Esophagus muscularis mucosa (tissue), 4 donors: ENCODE results near the gene IL18RAP. TPM values are rescaled to one million over a fixed set of nuclear protein-coding genes. Genes with fewer than 3 reads are reported as not detected.

Source experiments
- DNase-seq: peaks from one replicate; pipeline ENCODE4 v3.0.0-alpha.2; 2017; ENCODE audit errors: extremely low spot score
- H3K27ac ChIP-seq, 4 donors: fragments of 200-600 bp; sonication (generic); replicated peaks in 1 of 4; 1 replicate in 3 of 4; 2 replicates in 1 of 4; pipeline ENCODE4 v1.5.1; 2016 to 2019; ENCODE audit warnings: mild to moderate bottlenecking in 1 of 4
- H3K27me3 ChIP-seq, 4 donors: fragments of 200-600 bp; sonication (generic); one replicate each; pipeline versions ENCODE4 v1.5.1 to v1.6.0; 2016 to 2019
- H3K36me3 ChIP-seq, 4 donors: fragments of 200-600 bp; sonication (generic); one replicate each; pipeline ENCODE4 v1.5.1; 2016 to 2019
- H3K4me1 ChIP-seq, 4 donors: fragments of 200-600 bp; sonication (generic); one replicate each; pipeline ENCODE4 v1.5.1; 2016 to 2019
- H3K4me3 ChIP-seq, 4 donors: fragments of 200-600 bp; sonication (generic); 1 replicate in 2 of 4; 2 replicates in 2 of 4; pipeline ENCODE4 v1.5.1; 2016 to 2019; ENCODE audit warnings: mild to moderate bottlenecking in 4 of 4, moderate library complexity in 1 of 4
- H3K9me3 ChIP-seq, 4 donors: fragments of 200-600 bp; sonication (generic); 1 replicate in 3 of 4; 2 replicates in 1 of 4; pipeline ENCODE4 v1.5.1; 2016 to 2019
- EP300 ChIP-seq: sonication (generic); formaldehyde crosslinking; IDR thresholded peaks from one replicate; pipeline ENCODE4 v1.6.1; 2017; ENCODE audit warnings: antibody characterized with exemption
- POLR2A ChIP-seq: fragments of 450-650 bp; IDR thresholded peaks from one replicate; pipeline ENCODE4 v1.6.1; 2017; ENCODE audit warnings: antibody characterized with exemption, moderate library complexity, mild to moderate bottlenecking, low read depth
- POLR2AphosphoS5 ChIP-seq, 2 donors: sonication (generic); formaldehyde crosslinking; IDR thresholded peaks; one replicate each; pipeline ENCODE4 v1.6.1; 2017; ENCODE audit warnings: antibody characterized with exemption in 2 of 2
- WGBS: methylation state at CpG from one replicate; pipeline ENCODE4 v1.1.5; 2018; 5-methylcytosine and 5-hydroxymethylcytosine counted together
- intact Hi-C: fragments of 100-400 bp; cut with DNase I; formaldehyde crosslinking; loops from one replicate; pipeline ENCODE4 v1.15.1; 2023
- total RNA-seq, 4 donors: library from RNA; depleted of rRNA; stranded (reverse); fragments of >200 nt; gene quantifications; one replicate each; pipeline versions ENCODE4 v1.1.0 to v1.2.1, GENCODE V29; 2016
- TF ChIP-seq, protein P1 (sequence below), 3 experiments: fragments of 200-600 bp in 2 of 3; fragments of 450-650 bp in 1 of 3; sonication (generic) in 2 of 3; IDR thresholded peaks; one replicate each; pipeline ENCODE4 v1.5.1; 2017 to 2019; ENCODE audit warnings: antibody characterized with exemption in 3 of 3, mild to moderate bottlenecking in 2 of 3, moderate library complexity in 1 of 3

The IL18RAP gene
- total RNA-seq, 4 donors from 2014 or later, result 0.42 to 11.3 (median 0.58) TPM

DNA sequence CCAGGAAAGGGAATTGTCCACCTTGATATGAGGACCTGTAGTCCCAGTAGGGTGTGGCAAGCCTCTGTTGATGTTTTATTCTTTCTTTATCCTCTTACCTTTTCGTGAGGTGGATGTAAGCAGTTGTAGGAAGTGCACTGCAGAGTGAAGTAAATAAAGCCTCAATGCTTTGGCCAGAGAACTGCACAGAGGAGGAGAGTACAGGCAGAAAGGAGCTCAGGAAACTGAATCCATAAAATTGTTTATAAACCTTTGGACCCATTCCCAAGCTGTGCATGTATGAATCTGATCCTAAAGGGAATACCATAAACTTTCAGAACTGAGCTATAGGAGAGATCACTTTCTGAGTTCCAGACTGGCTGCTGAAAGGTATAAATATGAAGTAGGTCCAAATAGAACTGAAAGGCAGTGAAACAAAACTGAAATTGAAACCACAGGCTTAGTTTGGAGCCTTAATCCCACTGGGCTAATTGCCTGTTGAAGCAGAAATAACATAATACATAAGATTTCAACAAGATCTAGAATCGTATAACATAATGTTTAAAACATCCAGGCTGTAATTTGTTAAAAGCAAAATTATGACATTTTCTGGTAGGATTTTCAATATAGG lies 32.2 kb downstream of the IL18RAP start:
- Histone ChIP-seq H3K4me1 (no peaks in the 10 kb centered on the region), H3K27me3 (no peaks in the 10 kb centered on the region), H3K9me3 (peaks cover 0 to 10% (median 2%) of the 10 kb centered on the region in 4 donors), H3K4me3 (no peak overlapping the region), H3K36me3 (no peaks in the 10 kb centered on the region), H3K27ac (no peak overlapping the region)
- 64% methylated on average over 2 of the region's 2 CpGs for WGBS
- intact Hi-C loops, result no loop called here
- TF ChIP-seq POLR2AphosphoS5 (IDR thresholded peaks at IDR 0.05) (no peak), POLR2A (no peak), EP300 (no peak)
- TF ChIP-seq, protein P1, sequence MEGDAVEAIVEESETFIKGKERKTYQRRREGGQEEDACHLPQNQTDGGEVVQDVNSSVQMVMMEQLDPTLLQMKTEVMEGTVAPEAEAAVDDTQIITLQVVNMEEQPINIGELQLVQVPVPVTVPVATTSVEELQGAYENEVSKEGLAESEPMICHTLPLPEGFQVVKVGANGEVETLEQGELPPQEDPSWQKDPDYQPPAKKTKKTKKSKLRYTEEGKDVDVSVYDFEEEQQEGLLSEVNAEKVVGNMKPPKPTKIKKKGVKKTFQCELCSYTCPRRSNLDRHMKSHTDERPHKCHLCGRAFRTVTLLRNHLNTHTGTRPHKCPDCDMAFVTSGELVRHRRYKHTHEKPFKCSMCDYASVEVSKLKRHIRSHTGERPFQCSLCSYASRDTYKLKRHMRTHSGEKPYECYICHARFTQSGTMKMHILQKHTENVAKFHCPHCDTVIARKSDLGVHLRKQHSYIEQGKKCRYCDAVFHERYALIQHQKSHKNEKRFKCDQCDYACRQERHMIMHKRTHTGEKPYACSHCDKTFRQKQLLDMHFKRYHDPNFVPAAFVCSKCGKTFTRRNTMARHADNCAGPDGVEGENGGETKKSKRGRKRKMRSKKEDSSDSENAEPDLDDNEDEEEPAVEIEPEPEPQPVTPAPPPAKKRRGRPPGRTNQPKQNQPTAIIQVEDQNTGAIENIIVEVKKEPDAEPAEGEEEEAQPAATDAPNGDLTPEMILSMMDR (IDR thresholded peaks at IDR 0.05), result no peak
- DNase-seq, result peak; percentile 26

DNA sequence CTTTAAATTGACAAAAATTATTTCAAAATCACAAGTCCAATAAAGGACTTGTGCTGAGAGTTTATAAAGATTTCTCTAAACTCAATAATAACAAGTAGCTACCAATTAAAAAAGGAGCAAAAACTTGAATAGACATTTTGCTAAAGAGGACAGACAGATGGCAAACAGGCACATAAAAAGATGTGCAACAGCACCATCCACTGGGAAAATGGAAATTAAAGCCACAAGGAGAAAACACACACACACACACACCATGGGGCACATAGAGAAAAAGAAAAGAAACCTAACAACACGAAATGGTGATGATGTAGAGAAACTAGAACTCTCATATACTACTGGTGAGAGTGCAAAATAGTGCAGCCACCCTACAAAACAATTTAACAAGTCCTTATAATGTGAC lies 37.5 kb downstream of the IL18RAP start:
- Histone ChIP-seq H3K27me3 (peaks cover 0 to 8% (median 0%) of the 10 kb centered on the region in 4 donors), H3K4me3 (no peak overlapping the region), H3K9me3 (peaks cover 0 to 13% (median 2%) of the 10 kb centered on the region in 4 donors), H3K36me3 (no peaks in the 10 kb centered on the region), H3K4me1 (no peaks in the 10 kb centered on the region), H3K27ac (no peak overlapping the region)
- peak; percentile 8 for DNase-seq
- WGBS, result 82% methylated on average over 1 of the region's 1 CpG
- intact Hi-C loops, result no loop called here
- TF ChIP-seq EP300 (no peak), POLR2AphosphoS5 (IDR thresholded peaks at IDR 0.05) (no peak), POLR2A (no peak)
- TF ChIP-seq, protein P1 (IDR thresholded peaks at IDR 0.05), result no peak

DNA sequence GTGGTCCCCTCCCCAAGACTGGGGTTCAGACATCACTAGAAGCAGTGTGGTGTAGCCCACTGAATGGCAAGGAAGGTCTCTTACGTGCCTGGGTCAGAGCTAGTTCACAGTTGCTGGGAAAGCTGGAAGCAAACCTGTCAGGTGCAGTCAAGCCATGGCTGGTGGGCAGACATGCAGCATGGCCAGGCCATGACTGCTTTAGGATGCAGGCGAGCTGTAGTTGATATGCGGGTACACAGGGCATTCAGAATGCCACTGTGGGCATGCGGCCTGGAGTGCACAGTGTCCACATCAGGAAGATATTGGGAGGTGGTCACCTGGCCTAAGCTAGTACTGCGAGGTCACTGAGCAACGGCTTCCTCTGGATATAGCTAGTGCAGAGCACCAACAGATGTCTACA lies 38.2 kb downstream of the IL18RAP start:
- Histone ChIP-seq H3K27ac (no peak overlapping the region), H3K9me3 (peaks cover 0 to 6% (median 0%) of the 10 kb centered on the region in 4 donors), H3K27me3 (peaks cover 0 to 8% (median 0%) of the 10 kb centered on the region in 4 donors), H3K4me1 (no peaks in the 10 kb centered on the region), H3K36me3 (no peaks in the 10 kb centered on the region), H3K4me3 (no peak overlapping the region)
- TF ChIP-seq EP300, result no peak
- no peak for TF ChIP-seq POLR2AphosphoS5 (IDR thresholded peaks at IDR 0.05)
- TF ChIP-seq POLR2A, result no peak
- TF ChIP-seq, protein P1 (IDR thresholded peaks at IDR 0.05), result no peak
- DNase-seq, result peak; percentile 90
- WGBS, result 80% methylated on average over 6 of the region's 6 CpGs
- intact Hi-C loops, result no loop called here

DNA sequence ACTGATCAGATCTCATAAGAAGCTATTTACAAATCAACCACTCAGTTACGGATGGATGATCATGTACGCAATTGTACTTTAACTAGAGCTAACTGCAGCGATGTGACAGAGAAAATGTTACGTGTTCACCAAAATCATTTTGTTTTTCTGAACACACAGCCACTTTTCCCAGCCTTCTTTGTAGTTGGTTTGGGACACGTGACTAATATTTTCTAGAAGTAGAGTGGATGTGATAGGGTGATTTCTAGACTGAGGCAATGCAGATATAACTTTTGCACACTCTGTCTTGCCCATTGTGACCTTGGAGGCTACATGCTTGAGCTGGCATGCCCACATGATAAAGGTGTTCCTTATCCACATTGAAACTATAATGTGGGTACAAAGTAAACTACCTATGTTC lies 40.2 kb downstream of the IL18RAP start:
- no peaks in the 10 kb centered on the region for H3K4me1 ChIP-seq
- DNase-seq, result no peak
- TF ChIP-seq, protein P1 (IDR thresholded peaks at IDR 0.05), result no peak
- TF ChIP-seq EP300, result no peak
- no peak for TF ChIP-seq POLR2A
- no peak for TF ChIP-seq POLR2AphosphoS5 (IDR thresholded peaks at IDR 0.05)
- H3K9me3 ChIP-seq, result peaks cover 0 to 6% (median 0%) of the 10 kb centered on the region in 4 donors
- no peak overlapping the region for H3K27ac ChIP-seq
- intact Hi-C loops, result no loop called here
- H3K27me3 ChIP-seq, result peaks cover 0 to 8% (median 0%) of the 10 kb centered on the region in 4 donors
- H3K4me3 ChIP-seq, result no peak overlapping the region
- 91% methylated on average over 5 of the region's 5 CpGs for WGBS
- no peaks in the 10 kb centered on the region for H3K36me3 ChIP-seq

DNA sequence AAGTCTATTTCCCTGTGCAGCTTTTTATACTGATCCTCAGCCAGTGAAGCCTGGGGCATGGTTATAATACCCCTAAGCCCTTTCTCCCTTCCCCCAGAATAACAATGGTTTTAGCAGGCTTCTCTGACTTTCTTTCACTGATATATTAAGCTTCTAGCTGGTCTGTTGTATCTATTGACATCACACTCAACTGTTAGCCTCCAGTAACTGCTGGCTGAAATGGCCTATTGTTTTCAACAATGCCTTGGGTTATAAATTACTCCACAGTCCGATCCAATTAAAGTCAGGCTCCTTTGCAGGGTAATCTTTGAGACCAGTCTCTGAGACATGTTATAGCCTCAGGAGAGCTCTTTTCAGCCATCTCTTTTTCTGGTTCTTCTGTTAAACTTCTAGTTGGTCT lies 47.2 kb downstream of the IL18RAP start:
- TF ChIP-seq EP300 (no peak), POLR2AphosphoS5 (IDR thresholded peaks at IDR 0.05) (no peak), POLR2A (no peak)
- TF ChIP-seq, protein P1 (IDR thresholded peaks at IDR 0.05), result no peak
- Histone ChIP-seq H3K4me3 (no peak overlapping the region), H3K9me3 (peaks cover 0 to 14% (median 3%) of the 10 kb centered on the region in 4 donors), H3K27ac (no peak overlapping the region), H3K36me3 (no peaks in the 10 kb centered on the region), H3K4me1 (no peaks in the 10 kb centered on the region), H3K27me3 (peaks cover 0 to 6% (median 0%) of the 10 kb centered on the region in 4 donors)
- peak; percentile 10 for DNase-seq
- 94% methylated on average over 1 of the region's 1 CpG for WGBS
- intact Hi-C loops, result no loop called here
